HCT116 (cell line): Measurements from ENCODE around the gene TMEM217.

Experiments used
- EZH2 ChIP-seq: fragments of 200-600 bp; sonication (generic); IDR thresholded peaks from 2 replicates; pipeline ENCODE4 v1.6.1; 2017; ENCODE audit warnings: antibody characterized with exemption, mixed run types
- POLR2AphosphoS5 ChIP-seq: IDR thresholded peaks from 2 replicates; pipeline ENCODE4 v1.6.1; 2011; ENCODE audit warnings: mild to moderate bottlenecking, low read depth, low read length, moderate library complexity
- TF ChIP-seq, protein P1 (sequence below): IDR thresholded peaks from 2 replicates; pipeline ENCODE4 v1.6.1; 2012; ENCODE audit warnings: low read depth

DNA sequence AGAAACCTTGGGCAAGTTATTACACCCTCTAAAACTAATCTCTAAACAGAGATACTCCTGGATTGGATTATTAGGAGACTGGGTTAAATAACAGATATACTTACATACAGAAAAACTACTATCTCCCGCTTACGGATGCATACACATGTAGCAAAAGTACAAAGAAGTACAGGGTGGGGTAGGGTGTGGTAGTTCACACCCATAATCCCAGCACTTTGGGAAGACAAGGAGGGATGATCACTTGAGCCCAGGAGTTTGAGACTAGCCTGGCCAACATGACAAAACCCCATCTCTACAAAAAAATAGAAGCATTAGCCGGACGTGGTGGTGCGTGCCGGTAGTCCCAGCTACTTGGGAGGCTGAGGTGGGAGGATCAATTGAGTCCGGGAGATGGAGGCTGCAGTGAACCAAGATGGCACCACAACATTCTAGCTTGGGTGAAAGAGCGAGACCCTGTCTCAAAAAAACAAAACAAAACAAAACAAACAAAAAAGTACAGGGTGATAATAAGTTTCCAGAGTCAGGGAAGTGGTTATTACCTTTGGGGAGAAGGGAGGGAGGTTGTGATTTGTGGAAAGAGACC is 79.9 kb downstream of the TMEM217 start:
- no peak for TF ChIP-seq EZH2
- TF ChIP-seq, protein P1, sequence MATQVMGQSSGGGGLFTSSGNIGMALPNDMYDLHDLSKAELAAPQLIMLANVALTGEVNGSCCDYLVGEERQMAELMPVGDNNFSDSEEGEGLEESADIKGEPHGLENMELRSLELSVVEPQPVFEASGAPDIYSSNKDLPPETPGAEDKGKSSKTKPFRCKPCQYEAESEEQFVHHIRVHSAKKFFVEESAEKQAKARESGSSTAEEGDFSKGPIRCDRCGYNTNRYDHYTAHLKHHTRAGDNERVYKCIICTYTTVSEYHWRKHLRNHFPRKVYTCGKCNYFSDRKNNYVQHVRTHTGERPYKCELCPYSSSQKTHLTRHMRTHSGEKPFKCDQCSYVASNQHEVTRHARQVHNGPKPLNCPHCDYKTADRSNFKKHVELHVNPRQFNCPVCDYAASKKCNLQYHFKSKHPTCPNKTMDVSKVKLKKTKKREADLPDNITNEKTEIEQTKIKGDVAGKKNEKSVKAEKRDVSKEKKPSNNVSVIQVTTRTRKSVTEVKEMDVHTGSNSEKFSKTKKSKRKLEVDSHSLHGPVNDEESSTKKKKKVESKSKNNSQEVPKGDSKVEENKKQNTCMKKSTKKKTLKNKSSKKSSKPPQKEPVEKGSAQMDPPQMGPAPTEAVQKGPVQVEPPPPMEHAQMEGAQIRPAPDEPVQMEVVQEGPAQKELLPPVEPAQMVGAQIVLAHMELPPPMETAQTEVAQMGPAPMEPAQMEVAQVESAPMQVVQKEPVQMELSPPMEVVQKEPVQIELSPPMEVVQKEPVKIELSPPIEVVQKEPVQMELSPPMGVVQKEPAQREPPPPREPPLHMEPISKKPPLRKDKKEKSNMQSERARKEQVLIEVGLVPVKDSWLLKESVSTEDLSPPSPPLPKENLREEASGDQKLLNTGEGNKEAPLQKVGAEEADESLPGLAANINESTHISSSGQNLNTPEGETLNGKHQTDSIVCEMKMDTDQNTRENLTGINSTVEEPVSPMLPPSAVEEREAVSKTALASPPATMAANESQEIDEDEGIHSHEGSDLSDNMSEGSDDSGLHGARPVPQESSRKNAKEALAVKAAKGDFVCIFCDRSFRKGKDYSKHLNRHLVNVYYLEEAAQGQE, result no peak
- no peak for TF ChIP-seq POLR2AphosphoS5
